GM23338 (cell line): ENCODE data around the gene TMEM213.

Source experiments
- EZH2 ChIP-seq: fragments of 200-600 bp; sonication (generic); IDR thresholded peaks from one replicate; pipeline ENCODE4 v1.8.0; 2017; ENCODE audit warnings: antibody characterized with exemption, mild to moderate bottlenecking, low read depth; ENCODE audit not compliant: unreplicated experiment
- EZH2phosphoT487 ChIP-seq: fragments of 200-600 bp; sonication (generic); IDR thresholded peaks from one replicate; pipeline ENCODE4 v1.8.1; 2018; ENCODE audit warnings: antibody characterized with exemption; ENCODE audit not compliant: unreplicated experiment
- JUNB ChIP-seq: IDR thresholded peaks from one replicate; pipeline ENCODE4 v1.6.1; 2016; ENCODE audit warnings: antibody characterized with exemption; ENCODE audit not compliant: unreplicated experiment
- POLR2AphosphoS5 ChIP-seq: IDR thresholded peaks from 2 replicates; pipeline ENCODE4 v1.6.1; 2016; ENCODE audit warnings: antibody characterized with exemption, low read depth
- ZNF114 ChIP-seq: fragments of 250-450 bp; sonication (Bioruptor Pico); IDR thresholded peaks from 2 replicates; pipeline ENCODE4 v1.5.0; 2020; ENCODE audit warnings: mild to moderate bottlenecking, moderate library complexity
- ZNF331 ChIP-seq: fragments of 250-450 bp; sonication (Bioruptor Pico); IDR thresholded peaks from 2 replicates; pipeline ENCODE4 v1.5.0; 2020; ENCODE audit warnings: low read depth, mild to moderate bottlenecking, moderate library complexity
- TF ChIP-seq, protein P1 (sequence below), 2 experiments: fragments of 200-600 bp in 1 of 2; sonication (generic) in 1 of 2; conservative IDR thresholded peaks; 2 replicates each; pipeline versions ENCODE4 v1.5.1 to v1.6.1; 2016 to 2017; ENCODE audit warnings: antibody characterized with exemption in 2 of 2, low read depth in 2 of 2, mild to moderate bottlenecking in 2 of 2, moderate library complexity in 1 of 2
- TF ChIP-seq, protein P2 (sequence below): IDR thresholded peaks from one replicate; pipeline ENCODE4 v1.6.1; 2018; ENCODE audit warnings: antibody characterized with exemption; ENCODE audit not compliant: unreplicated experiment
- TF ChIP-seq, protein P3 (sequence below): IDR thresholded peaks from 2 replicates; pipeline ENCODE4 v1.6.1; 2016; ENCODE audit warnings: antibody characterized with exemption

DNA sequence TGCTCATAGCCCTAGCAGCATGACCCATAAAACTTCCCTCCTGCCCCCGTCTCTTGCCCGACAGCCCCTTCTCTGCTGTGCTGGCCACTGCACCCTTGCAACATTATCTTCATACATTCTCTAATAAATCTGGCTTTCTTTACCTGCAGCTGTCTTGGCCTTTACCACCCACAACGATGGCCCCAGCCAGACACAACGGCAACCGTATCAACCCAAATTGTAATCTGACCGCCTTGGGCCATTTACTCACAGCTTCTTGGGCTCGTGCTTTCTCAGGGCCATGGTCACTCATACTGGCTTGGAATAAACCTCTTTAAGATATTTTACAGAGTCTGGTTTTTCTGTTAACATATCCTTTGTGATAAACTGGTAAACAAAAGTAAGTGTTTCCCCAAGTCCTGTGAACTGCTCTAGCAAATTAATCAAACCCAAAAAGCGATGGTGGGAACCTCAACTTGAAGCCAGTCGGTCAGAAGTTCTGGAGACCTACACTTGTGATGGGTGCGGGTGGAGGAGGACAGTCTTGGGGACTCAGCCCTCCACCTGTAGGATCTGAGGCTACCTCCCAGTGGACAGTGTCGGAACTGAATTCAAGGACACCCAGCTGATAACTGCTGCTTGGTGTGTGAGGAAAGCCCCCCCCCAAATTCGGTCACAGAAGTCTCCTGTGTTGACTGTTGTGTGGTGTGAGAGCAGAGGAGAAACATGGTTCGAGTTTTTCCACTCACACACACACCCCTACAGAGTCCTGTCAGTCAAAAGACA lies 87.8 kb downstream of the TMEM213 start:
- TF ChIP-seq, protein P1, sequence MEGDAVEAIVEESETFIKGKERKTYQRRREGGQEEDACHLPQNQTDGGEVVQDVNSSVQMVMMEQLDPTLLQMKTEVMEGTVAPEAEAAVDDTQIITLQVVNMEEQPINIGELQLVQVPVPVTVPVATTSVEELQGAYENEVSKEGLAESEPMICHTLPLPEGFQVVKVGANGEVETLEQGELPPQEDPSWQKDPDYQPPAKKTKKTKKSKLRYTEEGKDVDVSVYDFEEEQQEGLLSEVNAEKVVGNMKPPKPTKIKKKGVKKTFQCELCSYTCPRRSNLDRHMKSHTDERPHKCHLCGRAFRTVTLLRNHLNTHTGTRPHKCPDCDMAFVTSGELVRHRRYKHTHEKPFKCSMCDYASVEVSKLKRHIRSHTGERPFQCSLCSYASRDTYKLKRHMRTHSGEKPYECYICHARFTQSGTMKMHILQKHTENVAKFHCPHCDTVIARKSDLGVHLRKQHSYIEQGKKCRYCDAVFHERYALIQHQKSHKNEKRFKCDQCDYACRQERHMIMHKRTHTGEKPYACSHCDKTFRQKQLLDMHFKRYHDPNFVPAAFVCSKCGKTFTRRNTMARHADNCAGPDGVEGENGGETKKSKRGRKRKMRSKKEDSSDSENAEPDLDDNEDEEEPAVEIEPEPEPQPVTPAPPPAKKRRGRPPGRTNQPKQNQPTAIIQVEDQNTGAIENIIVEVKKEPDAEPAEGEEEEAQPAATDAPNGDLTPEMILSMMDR (conservative IDR thresholded peaks at IDR 0.05; ENCODE audit: low read depth in 2 of 2): peak in 1 of 2 experiments; percentile 32; a peak in 1 of 4 replicates
- TF ChIP-seq, protein P2, sequence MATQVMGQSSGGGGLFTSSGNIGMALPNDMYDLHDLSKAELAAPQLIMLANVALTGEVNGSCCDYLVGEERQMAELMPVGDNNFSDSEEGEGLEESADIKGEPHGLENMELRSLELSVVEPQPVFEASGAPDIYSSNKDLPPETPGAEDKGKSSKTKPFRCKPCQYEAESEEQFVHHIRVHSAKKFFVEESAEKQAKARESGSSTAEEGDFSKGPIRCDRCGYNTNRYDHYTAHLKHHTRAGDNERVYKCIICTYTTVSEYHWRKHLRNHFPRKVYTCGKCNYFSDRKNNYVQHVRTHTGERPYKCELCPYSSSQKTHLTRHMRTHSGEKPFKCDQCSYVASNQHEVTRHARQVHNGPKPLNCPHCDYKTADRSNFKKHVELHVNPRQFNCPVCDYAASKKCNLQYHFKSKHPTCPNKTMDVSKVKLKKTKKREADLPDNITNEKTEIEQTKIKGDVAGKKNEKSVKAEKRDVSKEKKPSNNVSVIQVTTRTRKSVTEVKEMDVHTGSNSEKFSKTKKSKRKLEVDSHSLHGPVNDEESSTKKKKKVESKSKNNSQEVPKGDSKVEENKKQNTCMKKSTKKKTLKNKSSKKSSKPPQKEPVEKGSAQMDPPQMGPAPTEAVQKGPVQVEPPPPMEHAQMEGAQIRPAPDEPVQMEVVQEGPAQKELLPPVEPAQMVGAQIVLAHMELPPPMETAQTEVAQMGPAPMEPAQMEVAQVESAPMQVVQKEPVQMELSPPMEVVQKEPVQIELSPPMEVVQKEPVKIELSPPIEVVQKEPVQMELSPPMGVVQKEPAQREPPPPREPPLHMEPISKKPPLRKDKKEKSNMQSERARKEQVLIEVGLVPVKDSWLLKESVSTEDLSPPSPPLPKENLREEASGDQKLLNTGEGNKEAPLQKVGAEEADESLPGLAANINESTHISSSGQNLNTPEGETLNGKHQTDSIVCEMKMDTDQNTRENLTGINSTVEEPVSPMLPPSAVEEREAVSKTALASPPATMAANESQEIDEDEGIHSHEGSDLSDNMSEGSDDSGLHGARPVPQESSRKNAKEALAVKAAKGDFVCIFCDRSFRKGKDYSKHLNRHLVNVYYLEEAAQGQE: no peak
- no peak for TF ChIP-seq JUNB
- TF ChIP-seq EZH2phosphoT487: no peak
- TF ChIP-seq EZH2: no peak
- TF ChIP-seq, protein P3, sequence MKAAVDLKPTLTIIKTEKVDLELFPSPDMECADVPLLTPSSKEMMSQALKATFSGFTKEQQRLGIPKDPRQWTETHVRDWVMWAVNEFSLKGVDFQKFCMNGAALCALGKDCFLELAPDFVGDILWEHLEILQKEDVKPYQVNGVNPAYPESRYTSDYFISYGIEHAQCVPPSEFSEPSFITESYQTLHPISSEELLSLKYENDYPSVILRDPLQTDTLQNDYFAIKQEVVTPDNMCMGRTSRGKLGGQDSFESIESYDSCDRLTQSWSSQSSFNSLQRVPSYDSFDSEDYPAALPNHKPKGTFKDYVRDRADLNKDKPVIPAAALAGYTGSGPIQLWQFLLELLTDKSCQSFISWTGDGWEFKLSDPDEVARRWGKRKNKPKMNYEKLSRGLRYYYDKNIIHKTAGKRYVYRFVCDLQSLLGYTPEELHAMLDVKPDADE: no peak
- no peak for TF ChIP-seq POLR2AphosphoS5
- no peak for TF ChIP-seq ZNF114 (CRISPR knock-in tag)
- TF ChIP-seq ZNF331 (CRISPR knock-in tag): no peak
